Dendritic cell treated with granulocyte-macrophage colony-stimulating factor and Interleukin-4, amounts not matched to agents 40 ng/mL and 50 ng/mL, for 4 days (primary cell): ENCODE results near the gene CERK.
"Not testable (repeated sequence)": the region's sequence is repeated elsewhere in the genome, so short reads cannot be mapped to it uniquely, and the experiment has no call there.

ENCODE experiments used
- H3K27ac Mint-ChIP-seq: one replicate; pipeline ENCODE4 v1.8.0; 2022; ENCODE audit warnings: mild to moderate bottlenecking, mixed read lengths
- H3K27me3 Mint-ChIP-seq: one replicate; pipeline ENCODE4 v1.8.0; 2022; ENCODE audit warnings: mild to moderate bottlenecking, mixed read lengths
- H3K36me3 Mint-ChIP-seq: one replicate; pipeline ENCODE4 v1.8.0; 2022; ENCODE audit warnings: low read depth, mixed read lengths
- H3K4me1 Mint-ChIP-seq: one replicate; pipeline ENCODE4 v1.8.0; 2022; ENCODE audit warnings: low read depth, mixed read lengths
- H3K4me3 Mint-ChIP-seq: one replicate; pipeline ENCODE4 v1.8.0; 2022; ENCODE audit warnings: mild to moderate bottlenecking, moderate library complexity, mixed read lengths
- H3K9me3 Mint-ChIP-seq: one replicate; pipeline ENCODE4 v1.8.0; 2022; ENCODE audit warnings: mixed read lengths
- intact Hi-C: fragments of 100-400 bp; cut with micrococcal nuclease; formaldehyde crosslinking; loops from one replicate; pipeline ENCODE4 v1.15.0; 2022

The CERK gene

GRCh38 chr22:46737105-46737975 is 712 bp downstream of the CERK start:
- intact Hi-C loops, result loop anchor here (5.0 to 10.0 kb wide), 2 partner anchors 35 to 153 kb away; no protein-coding TSS in a partner anchor
- H3K4me3 Mint-ChIP-seq, result peak overlapping the region; percentile 97
- H3K27me3 Mint-ChIP-seq, result no peaks in the 10 kb centered on the region
- H3K36me3 Mint-ChIP-seq, result peaks cover 56% of the 10 kb centered on the region
- peak overlapping the region; percentile 87 for H3K27ac Mint-ChIP-seq
- no peaks in the 10 kb centered on the region for H3K9me3 Mint-ChIP-seq
- H3K4me1 Mint-ChIP-seq, result peaks cover 75% of the 10 kb centered on the region

- Mint-ChIP-seq H3K4me1 (peaks cover 75% of the 10 kb centered on the region), H3K27me3 (no peaks in the 10 kb centered on the region), H3K9me3 (no peaks in the 10 kb centered on the region), H3K4me3 (peak overlapping the region; percentile 97), H3K27ac (peak overlapping the region; percentile 87), H3K36me3 (peaks cover 62% of the 10 kb centered on the region)
- intact Hi-C loops, result loop anchor here (5.0 to 10.0 kb wide), 2 partner anchors 36 to 152 kb away; no protein-coding TSS in a partner anchor
Measured at GRCh38 chr22:46736705-46737104, 1.3 kb downstream of the CERK start.

- no peaks in the 10 kb centered on the region for H3K27me3 Mint-ChIP-seq
- intact Hi-C loops, result loop anchor here (5.0 to 10.0 kb wide), 2 partner anchors 36 to 151 kb away; no protein-coding TSS in a partner anchor
- peak overlapping the region; percentile 97 for H3K4me3 Mint-ChIP-seq
- peaks cover 62% of the 10 kb centered on the region for H3K36me3 Mint-ChIP-seq
- peaks cover 75% of the 10 kb centered on the region for H3K4me1 Mint-ChIP-seq
- no peaks in the 10 kb centered on the region for H3K9me3 Mint-ChIP-seq
- H3K27ac Mint-ChIP-seq, result peak overlapping the region; percentile 87
Measured at GRCh38 chr22:46735747-46736608, 2.1 kb downstream of the CERK start.

GRCh38 chr22:46734830-46735453 is 3.1 kb downstream of the CERK start:
- Mint-ChIP-seq H3K4me1 (peaks cover 74% of the 10 kb centered on the region), H3K9me3 (no peaks in the 10 kb centered on the region)
- intact Hi-C loops, result loop anchor here (5.0 to 10.0 kb wide), 2 partner anchors 37 to 150 kb away; no protein-coding TSS in a partner anchor

GRCh38 chr22:46734213-46734722 is 3.8 kb downstream of the CERK start:
- intact Hi-C loops, result loop anchor here (10.0 kb wide), 1 partner anchor 149 kb away; no protein-coding TSS in a partner anchor
- not testable (repeated sequence) for H3K4me3 Mint-ChIP-seq, H3K27ac Mint-ChIP-seq, H3K27me3 Mint-ChIP-seq, H3K9me3 Mint-ChIP-seq
- peaks cover 62% of the 10 kb centered on the region for H3K36me3 Mint-ChIP-seq
- peaks cover 67% of the 10 kb centered on the region for H3K4me1 Mint-ChIP-seq

More at GRCh38 chr22:46734830-46735453, 3.1 kb downstream of the CERK start:
- H3K4me3 Mint-ChIP-seq, result peak overlapping the region; percentile 97
- H3K36me3 Mint-ChIP-seq, result peaks cover 62% of the 10 kb centered on the region
- H3K27me3 Mint-ChIP-seq, result no peaks in the 10 kb centered on the region
- H3K27ac Mint-ChIP-seq, result peak overlapping the region; percentile 46

GRCh38 chr22:46732513-46732912 is 5.5 kb downstream of the CERK start:
- H3K4me3 Mint-ChIP-seq, result no peak overlapping the region
- no peaks in the 10 kb centered on the region for H3K27me3 Mint-ChIP-seq
- no peak overlapping the region for H3K27ac Mint-ChIP-seq
- peaks cover 71% of the 10 kb centered on the region for H3K36me3 Mint-ChIP-seq
- peaks cover 70% of the 10 kb centered on the region for H3K4me1 Mint-ChIP-seq
- intact Hi-C loops, result loop anchor here (10.0 kb wide), 1 partner anchor 148 kb away; no protein-coding TSS in a partner anchor
- H3K9me3 Mint-ChIP-seq, result no peaks in the 10 kb centered on the region

- no peak overlapping the region for H3K4me3 Mint-ChIP-seq
- H3K9me3 Mint-ChIP-seq, result no peaks in the 10 kb centered on the region
- intact Hi-C loops, result loop anchor here (10.0 kb wide), 1 partner anchor 147 kb away; no protein-coding TSS in a partner anchor
- H3K27me3 Mint-ChIP-seq, result no peaks in the 10 kb centered on the region
- peaks cover 71% of the 10 kb centered on the region for H3K36me3 Mint-ChIP-seq
- H3K4me1 Mint-ChIP-seq, result peaks cover 70% of the 10 kb centered on the region
- no peak overlapping the region for H3K27ac Mint-ChIP-seq
Measured at GRCh38 chr22:46732041-46732379, 6.0 kb downstream of the CERK start.

GRCh38 chr22:46731246-46732040 is 6.6 kb downstream of the CERK start:
- H3K4me1 Mint-ChIP-seq, result peaks cover 70% of the 10 kb centered on the region
- H3K4me3 Mint-ChIP-seq, result no peak overlapping the region
- no peaks in the 10 kb centered on the region for H3K9me3 Mint-ChIP-seq
- no peaks in the 10 kb centered on the region for H3K27me3 Mint-ChIP-seq
- intact Hi-C loops, result loop anchor here (10.0 kb wide), 1 partner anchor 147 kb away; no protein-coding TSS in a partner anchor
- peaks cover 71% of the 10 kb centered on the region for H3K36me3 Mint-ChIP-seq
- peak overlapping the region; percentile 42 for H3K27ac Mint-ChIP-seq

GRCh38 chr22:46730568-46731245 is 7.3 kb downstream of the CERK start:
- H3K4me1 Mint-ChIP-seq, result peaks cover 70% of the 10 kb centered on the region
- intact Hi-C loops, result loop anchor here (10.0 kb wide), 1 partner anchor 146 kb away; no protein-coding TSS in a partner anchor
- H3K27ac Mint-ChIP-seq, result peak overlapping the region; percentile 42
- H3K4me3 Mint-ChIP-seq, result no peak overlapping the region
- H3K36me3 Mint-ChIP-seq, result peaks cover 77% of the 10 kb centered on the region
- H3K27me3 Mint-ChIP-seq, result no peaks in the 10 kb centered on the region
- H3K9me3 Mint-ChIP-seq, result no peaks in the 10 kb centered on the region

- Mint-ChIP-seq H3K27me3 (no peaks in the 10 kb centered on the region), H3K9me3 (no peaks in the 10 kb centered on the region), H3K4me1 (peaks cover 67% of the 10 kb centered on the region), H3K36me3 (peaks cover 91% of the 10 kb centered on the region), H3K27ac (no peak overlapping the region), H3K4me3 (no peak overlapping the region)
- intact Hi-C loops, result no loop called here
Measured at GRCh38 chr22:46728470-46728869, 9.6 kb downstream of the CERK start.

GRCh38 chr22:46727813-46728364 is 10.2 kb downstream of the CERK start:
- H3K9me3 Mint-ChIP-seq, result no peaks in the 10 kb centered on the region
- peaks cover 97% of the 10 kb centered on the region for H3K36me3 Mint-ChIP-seq
- H3K27me3 Mint-ChIP-seq, result no peaks in the 10 kb centered on the region
- intact Hi-C loops, result no loop called here
- H3K27ac Mint-ChIP-seq, result peak overlapping the region; percentile 4
- H3K4me3 Mint-ChIP-seq, result no peak overlapping the region
- peaks cover 67% of the 10 kb centered on the region for H3K4me1 Mint-ChIP-seq

- intact Hi-C loops, result no loop called here
- H3K4me3 Mint-ChIP-seq, result no peak overlapping the region
- H3K9me3 Mint-ChIP-seq, result no peaks in the 10 kb centered on the region
- no peaks in the 10 kb centered on the region for H3K27me3 Mint-ChIP-seq
- peak overlapping the region; percentile 4 for H3K27ac Mint-ChIP-seq
- H3K4me1 Mint-ChIP-seq, result peaks cover 58% of the 10 kb centered on the region
- peaks cover 100% of the 10 kb centered on the region for H3K36me3 Mint-ChIP-seq
Measured at GRCh38 chr22:46726986-46727317, 11.1 kb downstream of the CERK start.
